HG03342 (cell line): ENCODE measurements around the gene CD93.

Source experiments
- ATAC-seq: cut with Tn5 transposase; IDR thresholded peaks from one replicate; pipeline ENCODE4 v1.9.1; 2021; ENCODE audit warnings: mild to moderate bottlenecking, moderate library complexity; ENCODE audit not compliant: unreplicated experiment

The CD93 gene

GRCh38 chr20:23086056-23086566 lies at the start of gene CD93:
CD93 (minus strand) TSS chr20:23086324; CDS start chr20:23086192, 132 bp downstream.
- no peak for ATAC-seq

GRCh38 chr20:23133560-23133998 lies 47.5 kb upstream of the CD93 start:
- no peak for ATAC-seq

GRCh38 chr20:23132930-23133559 lies 46.9 kb upstream of the CD93 start:
- no peak for ATAC-seq

GRCh38 chr20:23132293-23132929 lies 46.3 kb upstream of the CD93 start:
- ATAC-seq, result no peak

- ATAC-seq, result no peak
These were observed 45.6 kb upstream of the CD93 start for GRCh38 chr20:23131766-23132165.

- ATAC-seq, result no peak
These were observed 44.6 kb upstream of the CD93 start for GRCh38 chr20:23130622-23131140.

- no peak for ATAC-seq
These were observed 43.9 kb upstream of the CD93 start for GRCh38 chr20:23129891-23130621.

- ATAC-seq, result no peak
These were observed 43.1 kb upstream of the CD93 start for GRCh38 chr20:23129266-23129665.

GRCh38 chr20:23128461-23129125 lies 42.5 kb upstream of the CD93 start:
- ATAC-seq, result no peak

- no peak for ATAC-seq
These were observed 41.6 kb upstream of the CD93 start for GRCh38 chr20:23127506-23128279.

- no peak for ATAC-seq
These were observed 40.3 kb upstream of the CD93 start for GRCh38 chr20:23126281-23127061.

GRCh38 chr20:23125625-23126191 lies 39.6 kb upstream of the CD93 start:
- ATAC-seq, result no peak

GRCh38 chr20:23125159-23125558 lies 39.0 kb upstream of the CD93 start:
- no peak for ATAC-seq

- ATAC-seq, result no peak
These were observed 37.8 kb upstream of the CD93 start for GRCh38 chr20:23123886-23124285.

GRCh38 chr20:23122796-23123655 lies 36.9 kb upstream of the CD93 start:
- ATAC-seq, result no peak

- ATAC-seq, result no peak
These were observed 36.2 kb upstream of the CD93 start for GRCh38 chr20:23122321-23122720.

GRCh38 chr20:23121751-23122320 lies 35.7 kb upstream of the CD93 start:
- ATAC-seq, result no peak
